Measurements from ENCODE around the gene TMEM212. TPM values are rescaled to one million over a fixed set of nuclear protein-coding genes. Genes with fewer than 3 reads are reported as not detected.
A peak's percentile ranks its signal among the peaks of the same experiment; 100 is the strongest.

The TMEM212 gene
- polyA plus RNA-seq, 2 of the 4 experiments (the other 2 are of a cell fraction) = not detected

GRCh38 chr3:171845481-171846284 lies 2.5 kb downstream of the TMEM212 start:
- ATAC-seq (no peak), FAIRE-seq (no peak), DNase-seq (ENCODE audit: low read depth in 1 of 2, low spot score in 1 of 2) (no peak)
- Histone ChIP-seq H3K4me3 (no peak overlapping the region), H3K4me2 (peak overlapping the region; percentile 28), H3K4me1 (peaks cover 45% of the 10 kb centered on the region), H3K27ac (peak overlapping the region; percentile 46 to 70), H3K9me3 (no peaks in the 10 kb centered on the region)
- ChIA-PET POLR2A (no interaction called here), CTCF (interaction anchor here (0.5 to 1.4 kb wide), 2 partner anchors 12 to 329 kb away, joined by 3 read pairs; no protein-coding TSS in a partner anchor)
- TF ChIP-seq SMC3 (IDR thresholded peaks at IDR 0.05) (no peak), KDM1A (IDR thresholded peaks at IDR 0.05; ENCODE audit: low read depth) (peak; percentile 76; the same call in 1 of the 2 replicates), NPAS2 (CRISPR knock-in tag; IDR thresholded peaks at IDR 0.05; ENCODE audit: borderline replicate concordance) (no peak), FOSL2 (IDR thresholded peaks at IDR 0.05) (no peak), FOSL2 (CRISPR knock-in tag; IDR thresholded peaks at IDR 0.05) (no peak), HDAC2 (IDR thresholded peaks at IDR 0.05) (peak; percentile 72; the same call in 1 of the 2 replicates)
- 45% methylated on average over 3 of the region's 3 CpGs for WGBS (ENCODE audit: missing lambda C conversion rate)

- H3K27ac ChIP-seq = peak overlapping the region; percentile 46 to 59; a peak in 2 of 6 replicates
- CTCF ChIA-PET = no interaction called here
- no peak for FAIRE-seq
- no peak overlapping the region for H3K4me2 ChIP-seq
- no peak for DNase-seq (ENCODE audit: low read depth in 1 of 2, low spot score in 1 of 2)
- POLR2A ChIA-PET = no interaction called here
- H3K4me3 ChIP-seq = no peak overlapping the region
- TF ChIP-seq MYC (IDR thresholded peaks at IDR 0.05; ENCODE audit: borderline replicate concordance, low read length) = no peak
- no peak for TF ChIP-seq TP53 (CRISPR knock-in tag; IDR thresholded peaks at IDR 0.05)
- no peak for TF ChIP-seq BHLHE40 (IDR thresholded peaks at IDR 0.05; ENCODE audit: low read depth, low read length)
- TF ChIP-seq E2F6 (IDR thresholded peaks at IDR 0.05; ENCODE audit: borderline replicate concordance, low read depth) = no peak
- no peak for TF ChIP-seq RAD21 (conservative IDR thresholded peaks at IDR 0.05 in 1 of 2, IDR thresholded peaks at IDR 0.05 in 1 of 2)
- no peak for TF ChIP-seq RFX5 (IDR thresholded peaks at IDR 0.05)
- no peak for TF ChIP-seq MAFK (IDR thresholded peaks at IDR 0.05; ENCODE audit: partially characterized antibody)
- TF ChIP-seq POLR2A (IDR thresholded peaks at IDR 0.05; ENCODE audit: low read length) = no peak
- TF ChIP-seq RARB (CRISPR knock-in tag; IDR thresholded peaks at IDR 0.05) = no peak
- no peak for TF ChIP-seq SREBF2 (IDR thresholded peaks at IDR 0.05)
- TF ChIP-seq CEBPB (IDR thresholded peaks at IDR 0.05) = no peak
- no peak for TF ChIP-seq FOSL2 (IDR thresholded peaks at IDR 0.05)
- TF ChIP-seq FOSL2 (CRISPR knock-in tag; IDR thresholded peaks at IDR 0.05) = no peak
- TF ChIP-seq JUN (IDR thresholded peaks at IDR 0.05) = no peak
- peaks cover 45% of the 10 kb centered on the region for H3K4me1 ChIP-seq
- H3K9me3 ChIP-seq = no peaks in the 10 kb centered on the region
- WGBS (ENCODE audit: missing lambda C conversion rate) = 44% methylated on average over 2 of the region's 2 CpGs
- ATAC-seq = no peak
Observed at GRCh38 chr3:171846597-171846996, 3.4 kb downstream of the TMEM212 start.

GRCh38 chr3:171847133-171847532 lies 4.0 kb downstream of the TMEM212 start:
- TF ChIP-seq RARB (CRISPR knock-in tag; IDR thresholded peaks at IDR 0.05) (no peak), HOXA7 (CRISPR knock-in tag; IDR thresholded peaks at IDR 0.05) (no peak), HOXB5 (CRISPR knock-in tag; IDR thresholded peaks at IDR 0.05) (no peak), CBX2 (IDR thresholded peaks at IDR 0.05; ENCODE audit: borderline replicate concordance, low read depth) (no peak), RAD21 (conservative IDR thresholded peaks at IDR 0.05 in 1 of 2, IDR thresholded peaks at IDR 0.05 in 1 of 2) (no peak)
- Histone ChIP-seq H3K4me2 (no peak overlapping the region), H3K4me3 (no peak overlapping the region), H3K4me1 (peaks cover 48% of the 10 kb centered on the region), H3K9me3 (no peaks in the 10 kb centered on the region), H3K27ac (peak overlapping the region; percentile 21 to 59; a peak in 3 of 6 replicates)
- POLR2A ChIA-PET = no interaction called here
- 94% methylated on average over 6 of the region's 6 CpGs for WGBS (ENCODE audit: missing lambda C conversion rate)
- FAIRE-seq = no peak
- ATAC-seq = no peak
- DNase-seq (ENCODE audit: low read depth in 1 of 2, low spot score in 1 of 2) = no peak
- CTCF ChIA-PET = no interaction called here

Data from A549 (cell line).